ENCODE data around the gene ZNF740. TPM values are rescaled to one million over a fixed set of nuclear protein-coding genes. Genes with fewer than 3 reads are reported as not detected.

Gene ZNF740
- total and polyA plus RNA-seq, 10 of the 15 experiments (the other 5 are each of a cell fraction or from before 2014, with no cell fraction given): 1.4 to 33.6 (median 11.3) TPM

GRCh38 chr12:53217051-53217930, 36.8 kb downstream of the ZNF740 start:
- ATAC-seq (no peak), FAIRE-seq (no peak), DNase-seq (ENCODE audit: low read depth, low spot score) (no peak)
- H3K4me1 ChIP-seq (ENCODE audit: control insufficient read depth, insufficient read depth, low read length): peaks cover 15% of the 10 kb centered on the region
- ChIA-PET SMC1A (ENCODE audit: uncharacterized antibody, unreplicated experiment) (interaction anchor here (0.7 to 16.4 kb wide), 16 partner anchors 10 to 204 kb away, joined by 3 to 155 read pairs (median 3); partner anchors contain the start of genes AAAS, ESPL1, ITGB7 and SOAT2), RAD21 (ENCODE audit: unreplicated experiment) (interaction anchor here (0.6 to 11.1 kb wide), 15 partner anchors 9 to 392 kb away, joined by 3 to 146 read pairs (median 4); partner anchors contain the start of genes AAAS, ESPL1 and ITGB7), POLR2A (interaction anchor here (0.6 to 4.4 kb wide), 4 partner anchors 9 to 152 kb away, joined by 3 to 28 read pairs (median 3); partner anchors contain the start of gene ITGB7), CTCF (interaction anchor here (0.6 to 15.7 kb wide), 14 partner anchors 8 to 233 kb away, joined by 3 to 315 read pairs (median 7); partner anchors contain the start of genes CSAD, ESPL1, PFDN5 and ZNF740)
- no TSS peak for BruUV-seq (replicated peaks)
- 0 out of 2 replicates have a peak overlapping the region, but pooled peaks have one; percentile 16 for H3K4me3 ChIP-seq
- H4K20me1 ChIP-seq (ENCODE audit: control insufficient read depth, insufficient read depth): no peaks in the 10 kb centered on the region
- H3K36me3 ChIP-seq (ENCODE audit: control insufficient read depth in 2 of 2, insufficient read depth in 2 of 2, low read length in 1 of 2): peaks cover 6 to 8% of the 10 kb centered on the region in 2 experiments
- no peak overlapping the region for H3K27ac ChIP-seq (ENCODE audit: control insufficient read depth, insufficient read depth)
- H3K79me2 ChIP-seq (ENCODE audit: control insufficient read depth, insufficient read depth, low read length): peaks cover 4% of the 10 kb centered on the region; the same call in 1 of the 2 replicates
- peak overlapping the region; percentile 54 for H3K4me2 ChIP-seq (ENCODE audit: control insufficient read depth, insufficient read depth)
- intact Hi-C loops (cut with micrococcal nuclease; ENCODE audit: unreplicated experiment) (no loop called here), in situ Hi-C loops (cut with MboI) (no loop called here)
- no peak overlapping the region for H2AFZ ChIP-seq (ENCODE audit: control insufficient read depth, low read depth, low read length)
- 88% methylated on average over 19 of the region's 19 CpGs for WGBS (ENCODE audit: insufficient coverage, insufficient replicate concordance, low lambda C conversion rate, missing lambda C conversion rate)
- H3K9ac ChIP-seq (ENCODE audit: control insufficient read depth, insufficient read depth, low read length): no peak overlapping the region
- no peaks in the 10 kb centered on the region for H3K27me3 ChIP-seq (replicated peaks in 1 of 2; ENCODE audit: control insufficient read depth in 2 of 2, insufficient read depth in 2 of 2, low read length in 1 of 2)
- H3K9me3 ChIP-seq (replicated peaks; ENCODE audit: control insufficient read depth, insufficient read depth, low read length): no peaks in the 10 kb centered on the region
- TF ChIP-seq TCF12 (IDR thresholded peaks at IDR 0.05; ENCODE audit: low read depth, low read length): no peak
- no peak for TF ChIP-seq CHD2 (IDR thresholded peaks at IDR 0.05; ENCODE audit: borderline replicate concordance, low read depth, low read length)
- TF ChIP-seq SPI1 (IDR thresholded peaks at IDR 0.05; ENCODE audit: borderline replicate concordance, insufficient read depth, low read depth, low read length): no peak
- no peak for TF ChIP-seq MYB (IDR thresholded peaks at IDR 0.05; ENCODE audit: borderline replicate concordance, low read depth, low read length)
- no peak for TF ChIP-seq ZBTB4 (CRISPR knock-in tag; IDR thresholded peaks at IDR 0.05)
- TF ChIP-seq PML (IDR thresholded peaks at IDR 0.05; ENCODE audit: low read length): no peak
- no peak for TF ChIP-seq CTCF (IDR thresholded peaks at IDR 0.05 in 2 of 3, conservative IDR thresholded peaks at IDR 0.05 in 1 of 3; ENCODE audit: control insufficient read depth in 2 of 3, extremely low read depth in 1 of 3, insufficient read depth in 1 of 3, low read depth in 3 of 3, low read length in 3 of 3)
- no peak for TF ChIP-seq SIX5 (IDR thresholded peaks at IDR 0.05; ENCODE audit: low read depth, low read length, severe bottlenecking)
- no peak for TF ChIP-seq MTA3 (IDR thresholded peaks at IDR 0.05; ENCODE audit: borderline replicate concordance, low read length)
- TF ChIP-seq RFX5 (IDR thresholded peaks at IDR 0.05; ENCODE audit: low read depth, low read length): no peak
- TF ChIP-seq POLR2AphosphoS5 (IDR thresholded peaks at IDR 0.05; ENCODE audit: low read length): no peak
- no peak for TF ChIP-seq SMC3 (IDR thresholded peaks at IDR 0.05; ENCODE audit: borderline replicate concordance, low read length)
- no peak for TF ChIP-seq ELK1 (IDR thresholded peaks at IDR 0.05; ENCODE audit: low read depth, low read length)
- no peak for TF ChIP-seq TCF3 (IDR thresholded peaks at IDR 0.05; ENCODE audit: borderline replicate concordance, insufficient read depth, low read depth, low read length)
- TF ChIP-seq BRCA1 (IDR thresholded peaks at IDR 0.05; ENCODE audit: low read depth, low read length): no peak

Data from GM12878 (cell line).